Choroid plexus epithelial cell (primary cell): Measurements from ENCODE around the gene SERPINA10.

Source experiments
- DNase-seq: peaks from one replicate; pipeline ENCODE4 v3.0.0-alpha.2; 2010; ENCODE audit warnings: low read depth
- H3K4me3 ChIP-seq: 2 replicates; pipeline ENCODE4 v1.5.1; 2011; ENCODE audit warnings: low read depth, mild to moderate bottlenecking, control low read depth, low read length, moderate library complexity
- CTCF ChIP-seq: conservative IDR thresholded peaks from 2 replicates; pipeline ENCODE4 v1.5.1; 2011; ENCODE audit warnings: low read depth, mild to moderate bottlenecking, control low read depth, inconsistent platforms, low read length, moderate library complexity

SERPINA10 gene

GRCh38 chr14:94292872-94293577 lies at the start of gene SERPINA10:
Gene SERPINA10 (minus strand): TSS chr14:94293268. CDS start chr14:94290593, 2,675 bp downstream.
- TF ChIP-seq CTCF: no peak
- no peak for DNase-seq
- no peak within 1 kb of the TSS for H3K4me3 ChIP-seq

GRCh38 chr14:94342334-94342934 lies 49.4 kb upstream of the SERPINA10 start:
- DNase-seq: peak; percentile 99
- TF ChIP-seq CTCF: no peak
- H3K4me3 ChIP-seq: no peak overlapping the region

- no peak overlapping the region for H3K4me3 ChIP-seq
- DNase-seq: no peak
- TF ChIP-seq CTCF: no peak
Measured at GRCh38 chr14:94341656-94342333, 48.7 kb upstream of the SERPINA10 start.

GRCh38 chr14:94340533-94340932 lies 47.5 kb upstream of the SERPINA10 start:
- no peak for DNase-seq
- TF ChIP-seq CTCF: no peak
- no peak overlapping the region for H3K4me3 ChIP-seq

- DNase-seq: no peak
- H3K4me3 ChIP-seq: no peak overlapping the region
- TF ChIP-seq CTCF: no peak
Measured at GRCh38 chr14:94338023-94338422, 45.0 kb upstream of the SERPINA10 start.

GRCh38 chr14:94337274-94337673 lies 44.2 kb upstream of the SERPINA10 start:
- TF ChIP-seq CTCF: no peak
- H3K4me3 ChIP-seq: no peak overlapping the region
- DNase-seq: peak; percentile 20
